ENCODE measurements around the gene LMBR1.

GRCh38 chr7:156692849-156693248 lies 200.1 kb downstream of the LMBR1 start:
- TF ChIP-seq CTCF (IDR thresholded peaks at IDR 0.05) (no peak), POLR2A (IDR thresholded peaks at IDR 0.05) (no peak)

All from esophagus squamous epithelium (tissue), 4 donors.